GM12872 (cell line): ENCODE measurements around the gene FERMT1.

Experiments
- TF ChIP-seq, protein P1 (sequence below): IDR thresholded peaks from 3 replicates; pipeline ENCODE4 v1.5.1; 2011; ENCODE audit warnings: low read depth, mild to moderate bottlenecking, low read length, moderate library complexity; ENCODE audit not compliant: insufficient read depth

The FERMT1 gene

GRCh38 chr20:6100246-6100645, 22.6 kb downstream of the FERMT1 start:
- TF ChIP-seq, protein P1, sequence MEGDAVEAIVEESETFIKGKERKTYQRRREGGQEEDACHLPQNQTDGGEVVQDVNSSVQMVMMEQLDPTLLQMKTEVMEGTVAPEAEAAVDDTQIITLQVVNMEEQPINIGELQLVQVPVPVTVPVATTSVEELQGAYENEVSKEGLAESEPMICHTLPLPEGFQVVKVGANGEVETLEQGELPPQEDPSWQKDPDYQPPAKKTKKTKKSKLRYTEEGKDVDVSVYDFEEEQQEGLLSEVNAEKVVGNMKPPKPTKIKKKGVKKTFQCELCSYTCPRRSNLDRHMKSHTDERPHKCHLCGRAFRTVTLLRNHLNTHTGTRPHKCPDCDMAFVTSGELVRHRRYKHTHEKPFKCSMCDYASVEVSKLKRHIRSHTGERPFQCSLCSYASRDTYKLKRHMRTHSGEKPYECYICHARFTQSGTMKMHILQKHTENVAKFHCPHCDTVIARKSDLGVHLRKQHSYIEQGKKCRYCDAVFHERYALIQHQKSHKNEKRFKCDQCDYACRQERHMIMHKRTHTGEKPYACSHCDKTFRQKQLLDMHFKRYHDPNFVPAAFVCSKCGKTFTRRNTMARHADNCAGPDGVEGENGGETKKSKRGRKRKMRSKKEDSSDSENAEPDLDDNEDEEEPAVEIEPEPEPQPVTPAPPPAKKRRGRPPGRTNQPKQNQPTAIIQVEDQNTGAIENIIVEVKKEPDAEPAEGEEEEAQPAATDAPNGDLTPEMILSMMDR = no peak

GRCh38 chr20:6099819-6100218, 23.0 kb downstream of the FERMT1 start:
- TF ChIP-seq, protein P1 = no peak

DNA sequence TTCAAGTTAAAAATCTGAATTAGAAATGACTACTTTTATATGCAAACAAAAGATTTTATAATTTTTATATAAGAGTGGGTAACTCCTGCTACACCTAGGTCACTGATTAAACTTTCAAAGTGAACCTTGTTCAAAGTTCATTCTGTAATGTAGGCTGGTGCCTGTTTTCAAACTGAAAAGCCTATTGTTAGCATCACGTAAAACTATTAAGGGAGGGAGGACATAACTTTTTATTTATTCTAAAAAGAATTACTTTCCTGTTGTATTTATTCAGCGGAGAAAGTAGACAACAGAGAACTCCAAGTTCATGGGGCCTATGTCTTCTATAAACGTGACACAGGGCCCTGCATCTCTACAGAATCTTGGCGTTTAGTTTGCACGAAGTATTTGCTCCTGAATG, 27.4 kb downstream of the FERMT1 start:
- TF ChIP-seq, protein P1 = no peak

DNA sequence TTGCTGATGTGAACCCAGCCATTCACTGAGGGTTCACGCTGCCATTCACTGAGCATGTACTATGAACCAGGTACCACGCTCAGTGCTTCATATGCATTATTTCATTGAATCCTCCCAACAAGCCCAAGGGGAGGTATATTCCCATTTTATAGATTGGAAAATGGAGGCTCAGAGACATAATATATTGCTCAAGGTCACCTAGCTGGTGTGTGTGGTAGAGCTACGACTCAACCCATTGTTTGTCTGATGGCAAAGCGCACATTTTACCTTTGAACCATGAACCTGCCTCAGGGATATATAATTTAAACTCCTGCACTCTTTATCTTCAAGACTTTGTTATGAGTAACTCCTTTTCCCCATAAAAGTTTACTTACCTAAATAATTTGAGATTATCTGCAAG, 28.3 kb downstream of the FERMT1 start:
- TF ChIP-seq, protein P1 = no peak

DNA sequence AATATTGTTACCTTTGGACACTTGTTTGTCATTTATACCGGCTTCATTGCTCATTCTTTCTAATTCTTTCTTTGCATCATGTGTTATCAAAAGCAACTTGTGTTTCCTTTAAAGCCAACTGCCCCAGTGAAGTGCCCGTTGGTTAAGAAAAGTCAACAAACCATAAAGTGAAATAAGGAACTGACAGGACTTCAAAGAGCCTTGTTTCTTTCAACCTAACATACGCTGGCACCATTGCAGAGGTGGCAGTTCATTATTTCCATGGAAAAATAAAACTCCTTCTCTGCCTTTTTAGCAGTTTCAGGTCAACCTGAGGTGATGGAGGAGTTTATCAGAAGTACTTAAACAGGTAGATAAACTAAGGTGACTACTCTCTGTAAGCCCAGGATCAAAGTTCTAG, 28.8 kb downstream of the FERMT1 start:
- TF ChIP-seq, protein P1 = no peak

DNA sequence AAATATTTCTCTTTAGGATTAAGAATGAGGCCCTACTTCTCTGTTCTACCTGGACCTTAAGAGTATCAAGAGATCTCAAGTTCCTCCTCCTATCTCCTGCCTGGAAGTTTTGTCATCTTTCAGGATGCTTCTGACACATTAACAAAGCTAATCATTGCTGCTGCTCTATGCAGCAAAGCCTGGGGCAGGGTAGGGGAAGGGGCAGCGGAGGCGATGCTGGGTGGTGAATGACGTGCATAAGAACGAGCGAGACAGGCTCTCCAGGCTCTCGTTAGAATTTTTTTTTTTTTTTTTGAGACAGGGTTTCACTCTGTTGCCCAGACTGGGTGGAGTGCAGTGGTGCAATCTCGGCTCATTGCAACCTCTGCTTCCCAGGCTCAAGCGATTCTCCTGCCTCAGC, 31.2 kb downstream of the FERMT1 start:
- TF ChIP-seq, protein P1 = no peak

DNA sequence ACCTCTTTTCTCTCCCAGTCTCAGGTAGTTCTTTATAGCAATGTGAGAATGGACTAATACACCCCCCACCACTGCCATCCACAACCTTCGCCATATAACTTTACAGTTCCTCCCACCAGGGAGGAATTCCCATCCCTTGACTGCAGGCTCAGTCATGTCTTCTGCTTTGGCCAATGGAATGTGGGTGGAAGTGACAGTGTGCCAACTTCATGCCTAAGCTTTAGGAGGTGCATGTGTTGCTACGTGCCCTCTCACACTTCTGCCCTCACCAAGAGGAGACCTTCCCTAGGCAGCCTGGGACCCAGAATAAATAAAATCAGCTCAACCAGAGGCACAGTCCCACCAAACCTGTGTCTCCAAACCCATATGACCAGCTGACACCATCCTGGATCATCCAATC, 36.0 kb downstream of the FERMT1 start:
- TF ChIP-seq, protein P1 = no peak

DNA sequence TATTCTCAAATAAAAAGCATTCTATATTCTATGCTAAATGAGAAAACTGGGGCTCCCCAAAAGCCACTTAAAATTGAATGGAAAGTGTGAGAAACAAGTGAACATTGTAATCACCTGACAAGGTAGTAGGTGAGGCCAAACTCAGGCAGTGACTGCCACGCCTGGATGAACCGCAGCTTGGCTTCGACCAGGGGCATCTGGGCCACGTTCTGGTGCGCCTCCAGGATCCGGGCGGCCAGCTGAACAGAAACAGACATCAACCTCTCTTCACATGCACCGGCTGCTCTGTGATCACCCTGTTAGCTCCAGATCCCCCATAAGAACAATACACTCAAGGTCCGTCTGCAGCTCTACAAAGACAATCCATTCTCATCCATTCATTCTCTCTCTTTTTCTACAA, 38.9 kb downstream of the FERMT1 start:
- TF ChIP-seq, protein P1 = no peak
